OCI-LY3 (cell line): Measurements from ENCODE around the gene MMD2.

Experiments
- CTCF ChIP-seq: fragments of 200-600, 300-600 bp; sonication (generic); IDR thresholded peaks from 2 replicates; pipeline ENCODE4 v1.5.1; 2014; ENCODE audit warnings: antibody characterized with exemption, low read length, low read depth
- EZH2phosphoT487 ChIP-seq: fragments of 200-600 bp; shearing (Covaris generic); IDR thresholded peaks from 2 replicates; pipeline ENCODE4 v1.6.1; 2018; ENCODE audit warnings: antibody characterized with exemption, mixed run types, low read depth

- TF ChIP-seq CTCF (no peak), EZH2phosphoT487 (no peak)
Observed at GRCh38 chr7:4944939-4945338, 14.0 kb downstream of the MMD2 start.
